ENCODE measurements around the gene AXL.
"Not testable (repeated sequence)": the region's sequence is repeated elsewhere in the genome, so short reads cannot be mapped to it uniquely, and the experiment has no call there.

Gene AXL

DNA sequence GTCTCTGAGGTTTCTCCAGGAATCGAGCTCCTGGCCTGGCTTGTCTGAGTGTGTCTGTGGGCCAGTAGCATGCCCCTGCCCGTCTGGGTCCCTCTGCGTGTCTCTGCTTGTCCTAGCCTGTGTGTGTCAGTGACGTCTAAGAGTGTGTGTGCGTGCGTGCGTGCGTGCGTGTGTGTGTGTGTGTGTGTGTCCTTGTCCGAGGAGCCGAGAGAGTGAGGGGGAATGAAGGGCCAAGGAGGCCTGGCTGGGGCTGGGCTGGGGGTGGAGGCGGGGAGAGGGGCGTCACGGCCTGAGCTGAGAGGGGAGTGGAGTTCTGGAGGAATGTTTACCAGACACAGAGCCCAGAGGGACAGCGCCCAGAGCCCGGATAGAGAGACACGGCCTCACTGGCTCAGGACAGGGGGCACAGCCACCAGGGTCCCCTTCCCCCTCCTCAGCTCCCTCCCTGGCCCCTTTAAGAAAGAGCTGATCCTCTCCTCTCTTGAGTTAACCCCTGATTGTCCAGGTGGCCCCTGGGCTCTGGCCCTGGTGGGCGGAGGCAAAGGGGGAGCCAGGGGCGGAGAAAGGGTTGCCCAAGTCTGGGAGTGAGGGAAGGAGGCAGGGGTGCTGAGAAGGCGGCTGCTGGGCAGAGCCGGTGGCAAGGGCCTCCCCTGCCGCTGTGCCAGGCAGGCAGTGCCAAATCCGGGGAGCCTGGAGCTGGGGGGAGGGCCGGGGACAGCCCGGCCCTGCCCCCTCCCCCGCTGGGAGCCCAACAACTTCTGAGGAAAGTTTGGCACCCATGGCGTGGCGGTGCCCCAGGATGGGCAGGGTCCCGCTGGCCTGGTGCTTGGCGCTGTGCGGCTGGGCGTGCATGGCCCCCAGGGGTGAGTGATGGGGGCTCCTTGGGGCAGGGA lies at the start of gene AXL:
Gene AXL (plus strand): TSS at position 609 of the 893 bp plus-strand sequence. CDS start 170 bp downstream, at position 779.
- peak; percentile 85 for DNase-seq (ENCODE audit: low spot score)

DNA sequence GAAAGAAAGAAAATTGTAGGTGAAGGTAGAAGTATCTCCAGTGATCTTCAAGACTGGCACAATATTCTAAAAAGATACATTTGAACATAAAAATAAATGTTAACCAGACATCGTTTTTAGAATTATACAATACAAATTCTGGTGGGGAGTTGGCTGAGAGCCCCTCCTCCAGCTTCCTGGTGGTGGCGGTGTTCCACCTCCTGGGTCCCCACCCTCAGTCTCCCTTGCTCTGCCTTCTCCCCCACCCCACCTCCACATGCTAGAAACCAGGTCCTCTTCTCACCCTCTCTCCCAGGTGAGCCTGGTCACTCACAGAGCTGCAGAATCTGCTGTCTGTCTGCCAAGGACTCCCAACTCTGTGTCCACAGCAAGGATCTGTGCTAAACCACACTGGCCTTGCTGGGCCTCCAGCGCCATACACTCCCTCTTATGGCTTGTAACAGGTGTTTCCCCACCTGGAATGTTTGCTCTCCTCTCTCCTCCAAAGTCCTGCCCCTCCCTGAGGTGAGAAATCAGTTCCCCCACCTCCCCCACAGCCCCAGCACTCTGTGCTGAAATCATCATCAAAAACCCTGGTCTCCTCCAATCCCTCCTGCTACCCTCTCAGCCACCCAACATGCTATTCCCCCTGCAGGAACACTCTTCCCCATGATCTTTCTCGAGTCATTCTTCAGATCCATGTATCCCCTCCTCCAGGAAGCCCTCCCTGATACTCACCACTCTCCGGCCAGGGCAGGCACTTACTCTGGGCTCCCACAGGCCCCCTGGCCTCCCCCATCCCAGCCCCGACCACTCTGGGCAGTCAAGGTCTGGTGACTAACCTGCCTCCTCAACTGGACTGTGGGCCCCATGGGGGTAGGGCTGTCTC lies 46.5 kb upstream of the AXL start:
- DNase-seq (ENCODE audit: low spot score): no peak

DNA sequence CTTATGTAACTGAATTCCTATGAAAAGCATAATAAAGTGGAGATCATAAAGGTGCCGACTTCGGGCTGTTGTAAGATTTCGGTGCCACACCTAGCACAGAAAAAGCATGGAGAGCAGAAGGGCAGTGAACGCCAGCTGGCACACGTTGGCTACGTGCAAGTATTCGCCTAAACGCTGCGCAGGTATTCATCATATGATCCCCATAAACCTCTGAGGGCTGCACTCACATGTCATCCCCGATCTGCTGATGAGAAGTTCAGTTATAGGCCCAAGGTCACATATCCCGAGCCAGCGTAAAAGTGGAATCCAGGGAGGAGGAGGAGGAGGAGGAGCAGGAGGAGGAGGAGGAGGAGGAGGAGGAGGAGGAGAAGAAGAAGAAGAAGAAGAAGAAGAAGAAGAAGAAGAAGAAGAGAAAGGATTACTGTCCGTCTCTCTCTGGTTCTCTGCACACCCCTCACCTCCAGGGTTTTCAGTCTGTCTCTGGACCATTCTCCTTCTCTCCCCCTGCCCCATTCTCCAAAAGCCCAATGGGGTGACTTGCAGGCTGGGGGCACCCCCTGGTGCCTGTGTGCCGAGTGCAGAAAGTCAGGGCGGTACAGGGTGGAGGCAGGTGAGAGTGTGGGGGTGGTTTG lies 44.6 kb upstream of the AXL start:
- DNase-seq (ENCODE audit: low spot score): no peak

DNA sequence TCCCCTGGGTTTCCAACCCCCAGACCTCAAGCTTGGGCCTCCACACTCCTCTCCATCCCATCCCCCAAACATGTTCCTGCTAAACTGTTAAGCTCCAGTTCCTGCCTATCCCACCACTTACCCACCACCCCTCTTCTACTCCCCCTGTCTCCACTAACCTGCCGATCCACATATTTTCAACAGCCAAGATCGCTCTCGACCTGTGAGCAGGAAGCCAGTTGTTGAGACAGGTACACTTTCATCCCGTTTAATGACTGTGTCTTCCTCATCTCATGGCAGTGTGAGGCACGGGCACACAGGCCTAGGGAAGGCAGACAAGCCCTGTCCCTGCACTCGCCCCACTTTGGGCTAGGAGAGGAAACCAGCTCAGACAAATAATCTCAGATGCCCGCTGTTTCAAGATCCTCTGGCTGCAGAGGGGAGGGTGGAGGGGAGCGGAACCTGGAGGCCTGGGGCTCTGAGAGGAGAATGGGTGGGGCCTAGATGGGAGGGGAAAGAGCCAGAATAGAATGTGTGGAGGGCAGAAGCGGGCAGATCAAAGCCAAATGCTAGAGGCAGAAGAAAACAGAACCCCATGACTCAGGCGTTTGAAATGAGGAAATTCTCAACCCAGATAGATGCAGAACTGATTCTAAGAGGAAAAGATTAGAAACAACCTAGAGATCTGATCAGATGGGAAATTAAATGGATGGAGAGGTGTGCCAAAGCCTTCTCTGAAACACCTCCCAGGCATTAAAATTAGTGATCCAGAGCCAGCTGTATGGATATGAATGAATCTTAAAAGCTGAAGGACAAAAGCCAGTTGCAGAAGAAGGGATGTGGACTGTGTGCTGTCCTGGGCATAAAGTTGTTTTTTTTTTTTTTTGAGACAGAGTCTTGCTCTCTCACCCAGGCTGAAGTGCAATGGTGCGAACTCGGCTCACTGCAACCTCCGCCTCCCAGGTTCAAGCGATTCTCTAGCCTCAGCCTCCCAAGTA lies 42.9 kb upstream of the AXL start:
- peak; percentile 93 for DNase-seq (ENCODE audit: low spot score)

DNA sequence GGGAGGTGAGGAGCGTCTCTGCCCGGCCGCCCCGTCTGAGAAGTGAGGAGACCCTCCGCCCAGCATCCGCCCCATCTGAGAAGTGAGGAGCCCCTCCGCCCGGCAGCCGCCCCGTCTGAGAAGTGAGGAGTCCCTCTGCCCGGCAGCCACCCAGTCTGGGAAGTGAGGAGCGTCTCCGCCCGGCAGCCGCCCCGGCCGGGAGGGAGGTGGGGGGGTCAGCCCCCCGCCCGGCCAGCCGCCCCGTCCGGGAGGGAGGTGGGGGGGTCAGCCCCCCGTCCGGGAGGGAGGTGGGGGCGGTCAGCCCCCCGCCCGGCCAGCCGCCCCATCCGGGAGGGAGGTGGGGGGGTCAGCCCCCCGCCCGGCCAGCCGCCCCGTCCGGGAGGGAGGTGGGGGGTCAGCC lies 38.9 kb upstream of the AXL start:
- DNase-seq (ENCODE audit: low spot score): not testable (repeated sequence)

DNA sequence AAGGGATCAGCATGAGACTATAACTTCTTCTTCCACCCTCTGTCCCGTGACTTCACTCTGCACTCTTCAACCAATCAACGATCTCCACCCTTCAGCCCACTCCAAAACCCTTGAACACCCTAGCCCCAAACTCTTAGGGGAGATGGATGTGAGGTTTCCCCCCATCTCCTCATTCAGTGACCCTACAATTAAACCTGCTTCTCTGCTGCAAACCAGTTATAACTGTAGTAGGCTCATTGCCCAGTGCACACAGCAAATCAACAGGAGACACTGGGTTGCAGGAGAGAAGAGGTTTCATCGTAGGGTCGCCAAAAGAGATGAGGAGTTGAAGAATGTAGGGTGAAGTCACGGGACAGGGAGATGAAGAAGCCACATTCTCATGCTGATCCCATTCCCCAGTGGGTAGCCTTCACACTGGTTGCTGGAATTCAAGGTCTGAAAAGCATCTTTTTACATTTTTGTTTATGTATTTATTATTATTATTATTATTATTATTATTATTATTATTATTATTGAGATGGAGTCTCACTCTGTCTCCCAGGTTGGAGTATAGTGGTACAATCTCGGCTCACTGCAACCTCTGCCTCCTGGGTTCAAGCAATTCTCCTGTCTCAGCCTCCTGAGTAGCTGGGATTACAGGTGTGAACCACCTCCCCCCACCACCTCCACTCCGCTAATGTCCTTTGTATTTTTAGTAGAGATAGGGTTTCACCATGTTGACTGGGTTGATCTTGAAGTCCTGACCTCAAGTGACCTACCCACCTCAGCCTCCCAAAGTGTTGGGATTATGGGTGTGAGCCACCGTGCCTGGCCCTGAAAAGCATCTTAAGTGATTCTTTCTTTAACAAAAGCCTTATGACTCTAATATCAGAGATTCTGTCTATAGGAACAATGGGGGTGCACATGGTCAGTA lies 31.8 kb upstream of the AXL start:
- no peak for DNase-seq (ENCODE audit: low spot score)

DNA sequence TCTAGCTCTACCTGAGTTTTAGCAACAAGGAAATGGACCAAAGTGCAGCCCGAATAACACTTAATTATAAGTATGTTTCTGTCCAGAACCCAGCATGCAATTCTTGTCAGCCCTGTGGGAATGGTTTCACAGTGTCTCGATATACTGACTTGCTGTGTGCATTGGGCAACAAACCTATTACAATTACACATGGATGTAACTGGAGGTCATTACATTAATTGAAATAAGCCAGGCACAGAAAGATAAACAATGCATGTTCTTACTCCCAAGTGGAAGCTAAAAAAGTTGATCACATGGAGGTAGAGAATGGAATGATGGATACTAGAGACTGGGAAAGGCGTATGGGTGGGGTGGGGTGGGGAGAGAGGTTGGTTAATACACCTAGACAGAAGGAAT lies 31.1 kb upstream of the AXL start:
- no peak for DNase-seq (ENCODE audit: low spot score)

DNA sequence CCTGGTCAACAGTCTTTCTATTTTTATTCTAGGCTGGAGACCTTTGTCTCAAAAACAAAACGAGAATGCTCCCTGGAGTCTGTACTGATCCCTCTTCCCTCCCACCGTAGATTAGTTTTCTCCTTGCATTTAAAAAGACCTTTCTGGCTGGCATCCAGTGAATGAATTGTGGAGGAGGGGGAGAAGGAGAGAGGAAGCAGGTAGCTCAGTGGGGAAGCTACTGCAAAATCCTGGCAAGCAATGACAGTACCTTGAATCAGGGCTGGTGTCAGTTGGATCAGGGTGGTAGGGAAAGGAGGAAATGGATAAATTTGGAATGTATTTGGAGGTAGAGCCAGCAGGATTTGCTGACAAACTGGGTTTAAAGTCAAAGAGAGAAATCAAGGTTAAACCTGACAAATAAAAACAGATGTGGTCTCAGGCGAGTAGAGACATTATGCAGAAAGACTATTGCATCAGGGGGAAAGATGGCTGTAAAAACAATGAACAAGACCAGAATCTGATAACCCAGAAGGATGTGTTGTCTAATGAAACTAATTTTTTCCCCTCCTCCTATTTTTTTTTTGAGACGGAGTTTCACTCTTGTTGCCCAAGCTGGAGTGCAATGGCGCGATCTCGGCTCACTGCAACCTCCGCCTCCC lies 29.5 kb upstream of the AXL start:
- DNase-seq (ENCODE audit: low spot score): no peak

DNA sequence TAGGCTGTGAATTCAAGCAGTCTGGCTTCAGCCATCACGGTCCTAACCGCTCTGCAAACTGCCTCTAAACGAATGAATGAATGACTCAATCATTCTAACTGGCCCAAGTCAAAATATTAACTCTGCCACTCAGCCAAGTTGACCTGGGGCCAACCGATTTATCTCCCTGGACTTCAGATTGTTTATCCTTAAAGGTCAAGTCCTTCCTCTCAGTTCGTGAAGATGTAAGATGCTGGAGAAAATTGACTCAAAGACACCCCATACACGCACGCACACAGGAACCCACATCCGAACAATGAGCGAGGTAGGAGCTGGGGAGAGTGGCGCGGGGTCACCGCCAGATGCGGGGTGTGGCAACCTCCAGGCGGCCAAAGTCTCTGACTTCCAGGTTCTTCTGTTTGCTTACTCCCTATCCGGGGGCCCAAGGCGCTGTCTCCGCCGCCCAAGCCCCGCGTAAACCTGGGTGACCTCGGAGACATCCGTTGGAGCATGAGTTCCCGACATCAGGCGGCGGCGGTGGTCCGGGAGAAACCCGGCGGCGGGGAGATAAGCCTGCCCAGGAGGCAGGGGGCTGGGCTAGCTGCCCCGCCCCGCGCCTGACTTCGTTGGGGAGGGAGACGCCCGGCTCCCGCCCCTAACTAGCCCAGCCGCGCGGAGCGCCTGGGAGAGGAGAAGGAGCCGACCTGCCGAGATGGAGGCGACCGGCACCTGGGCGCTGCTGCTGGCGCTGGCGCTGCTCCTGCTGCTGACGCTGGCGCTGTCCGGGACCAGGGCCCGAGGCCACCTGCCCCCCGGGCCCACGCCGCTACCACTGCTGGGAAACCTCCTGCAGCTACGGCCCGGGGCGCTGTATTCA lies 26.2 kb upstream of the AXL start, which contains the start of gene CYP2S1:
Gene CYP2S1 (plus strand): TSS at position 646 of the 856 bp plus-strand sequence. CDS start 46 bp downstream, at position 692.
- DNase-seq (ENCODE audit: low spot score): peak; percentile 70

DNA sequence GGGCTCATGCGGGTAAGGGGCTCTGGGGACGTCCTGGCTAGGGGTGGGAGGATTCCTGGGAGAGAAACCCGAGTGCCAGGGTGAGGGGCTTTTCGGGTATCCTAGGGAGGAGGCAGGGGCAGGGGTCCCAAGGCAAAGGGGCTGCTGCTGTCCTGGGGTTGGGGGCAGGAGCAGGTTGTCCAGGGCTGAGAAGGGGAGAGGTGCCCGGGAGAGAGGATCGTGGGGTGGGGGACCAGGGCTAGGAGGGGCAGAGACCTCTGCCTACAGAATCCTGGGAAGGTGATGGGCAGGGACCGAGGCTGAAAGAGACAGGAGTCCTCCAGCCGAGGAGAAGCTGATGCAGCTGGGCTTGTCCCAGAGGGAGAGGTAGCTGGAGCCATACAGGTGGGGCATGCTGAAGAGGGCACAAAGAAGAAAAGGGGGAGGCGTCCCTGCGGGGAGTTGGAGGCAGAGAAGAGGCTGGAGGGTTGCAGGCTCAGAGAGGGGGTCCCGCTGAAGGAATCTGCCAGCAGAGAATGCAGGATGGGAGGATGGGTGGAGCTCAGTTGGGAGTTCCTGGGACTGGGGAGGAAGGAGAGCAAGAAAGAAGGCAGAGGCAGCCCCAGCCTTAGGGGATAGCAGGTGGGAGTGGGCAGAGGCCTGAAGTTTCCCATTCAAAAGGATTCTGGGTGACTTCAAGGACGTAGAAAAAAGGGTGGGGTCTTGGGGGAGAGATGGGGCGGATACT lies 25.4 kb upstream of the AXL start:
- no peak for DNase-seq (ENCODE audit: low spot score)

DNA sequence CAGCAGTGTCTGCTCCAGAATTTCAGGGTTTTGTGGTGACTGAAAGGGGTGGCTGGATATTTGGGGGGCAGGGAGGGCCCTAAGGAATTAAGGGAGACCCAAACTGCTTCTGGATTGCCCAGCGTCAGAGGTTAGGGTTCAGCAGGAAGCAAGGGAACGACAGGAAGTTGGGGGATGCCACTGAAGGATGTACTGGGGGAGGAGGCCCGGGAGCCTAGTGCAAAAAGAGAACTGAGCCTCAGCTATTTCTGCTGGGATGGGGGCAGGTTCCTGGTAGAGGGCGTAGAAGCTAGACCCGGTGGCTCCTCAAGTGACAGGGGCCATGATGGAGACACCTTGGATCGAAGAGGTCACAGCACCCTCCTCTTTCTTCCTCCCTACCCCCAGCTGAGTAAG lies 24.9 kb upstream of the AXL start:
- no peak for DNase-seq (ENCODE audit: low spot score)

DNA sequence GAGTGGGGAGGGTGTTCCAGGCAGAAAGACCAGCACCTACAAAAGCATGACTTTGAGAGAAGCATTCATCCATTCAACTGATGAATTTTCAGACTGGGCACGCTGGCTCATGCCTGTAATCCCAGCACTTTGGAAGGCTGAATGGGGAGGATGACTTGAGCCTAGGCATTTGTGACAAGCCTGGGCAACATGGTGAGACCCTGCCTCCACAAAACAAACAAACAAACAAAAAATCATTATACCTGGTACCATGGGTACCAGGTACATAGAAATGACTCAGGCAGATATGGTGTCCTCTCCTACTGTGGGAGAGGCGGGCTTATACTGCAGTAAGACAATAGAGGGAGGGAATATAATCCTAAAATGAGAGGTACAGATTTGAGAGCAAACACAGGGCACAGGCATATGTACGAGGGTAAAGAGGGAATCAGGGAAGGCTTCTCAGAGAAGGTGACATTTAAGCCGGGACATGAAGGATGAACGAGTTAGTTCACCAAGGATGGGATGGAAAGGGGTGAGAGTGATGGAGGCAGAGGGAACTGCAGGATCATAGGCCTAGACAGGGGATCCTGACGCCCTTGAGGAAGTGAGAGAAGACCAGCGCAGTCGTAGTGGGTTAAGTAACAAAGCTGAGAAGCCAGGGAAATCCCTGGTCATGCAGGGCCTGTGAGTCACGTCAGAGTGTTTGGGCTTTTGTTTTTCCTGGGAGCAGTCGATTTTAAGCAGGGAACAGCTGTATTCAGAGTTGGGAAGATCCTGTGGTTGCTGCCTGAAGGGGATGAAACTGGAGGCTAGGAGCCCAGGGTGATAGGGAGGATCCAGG lies 23.1 kb upstream of the AXL start:
- peak; percentile 73 for DNase-seq (ENCODE audit: low spot score)

DNA sequence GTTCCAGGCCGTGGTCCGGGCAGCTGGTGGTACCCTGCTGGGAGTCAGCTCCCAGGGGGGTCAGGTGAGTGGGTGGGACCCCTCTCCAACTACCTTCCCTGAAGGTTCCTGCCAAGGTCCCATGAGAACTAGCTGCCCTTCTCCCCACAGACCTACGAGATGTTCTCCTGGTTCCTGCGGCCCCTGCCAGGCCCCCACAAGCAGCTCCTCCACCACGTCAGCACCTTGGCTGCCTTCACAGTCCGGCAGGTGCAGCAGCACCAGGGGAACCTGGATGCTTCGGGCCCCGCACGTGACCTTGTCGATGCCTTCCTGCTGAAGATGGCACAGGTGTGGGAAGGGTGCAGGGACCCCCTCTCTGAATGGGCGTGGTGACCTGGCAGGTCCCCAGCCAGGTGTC lies 20.5 kb upstream of the AXL start:
- no peak for DNase-seq (ENCODE audit: low spot score)

DNA sequence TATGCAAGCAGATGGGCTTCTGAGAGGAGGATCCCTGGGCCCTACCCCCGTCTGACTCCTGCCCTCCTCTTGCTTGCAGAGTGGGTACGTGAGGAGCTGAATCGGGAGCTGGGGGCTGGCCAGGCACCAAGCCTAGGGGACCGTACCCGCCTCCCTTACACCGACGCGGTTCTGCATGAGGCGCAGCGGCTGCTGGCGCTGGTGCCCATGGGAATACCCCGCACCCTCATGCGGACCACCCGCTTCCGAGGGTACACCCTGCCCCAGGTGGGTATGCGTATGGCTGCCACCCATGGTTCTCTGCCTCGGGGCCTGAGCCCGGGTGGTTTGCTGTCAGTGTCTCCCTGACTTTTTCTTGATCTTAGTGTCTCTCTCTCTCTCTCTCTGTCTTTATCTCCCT lies 15.7 kb upstream of the AXL start:
- DNase-seq (ENCODE audit: low spot score): no peak

DNA sequence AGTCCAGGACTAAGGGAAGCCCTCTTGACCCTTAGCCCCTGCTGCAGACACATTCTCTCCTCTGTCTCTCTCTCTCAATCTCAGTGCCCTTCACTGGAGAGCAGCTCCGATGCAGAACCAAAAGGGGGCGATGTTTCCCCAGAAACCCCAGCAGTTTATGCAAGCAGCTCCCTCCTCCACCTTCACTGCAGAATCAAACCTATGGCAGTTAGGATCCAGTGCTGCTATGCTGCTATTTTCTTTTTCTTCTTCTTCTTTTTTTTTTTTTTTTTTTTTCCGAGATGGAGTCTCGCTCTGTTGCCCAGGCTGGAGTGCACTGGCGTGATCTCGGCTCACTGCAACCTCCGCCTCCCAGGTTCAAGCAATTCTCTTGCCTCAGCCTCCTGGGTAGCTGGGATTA lies 14.7 kb upstream of the AXL start:
- peak; percentile 84 for DNase-seq (ENCODE audit: low spot score)

DNA sequence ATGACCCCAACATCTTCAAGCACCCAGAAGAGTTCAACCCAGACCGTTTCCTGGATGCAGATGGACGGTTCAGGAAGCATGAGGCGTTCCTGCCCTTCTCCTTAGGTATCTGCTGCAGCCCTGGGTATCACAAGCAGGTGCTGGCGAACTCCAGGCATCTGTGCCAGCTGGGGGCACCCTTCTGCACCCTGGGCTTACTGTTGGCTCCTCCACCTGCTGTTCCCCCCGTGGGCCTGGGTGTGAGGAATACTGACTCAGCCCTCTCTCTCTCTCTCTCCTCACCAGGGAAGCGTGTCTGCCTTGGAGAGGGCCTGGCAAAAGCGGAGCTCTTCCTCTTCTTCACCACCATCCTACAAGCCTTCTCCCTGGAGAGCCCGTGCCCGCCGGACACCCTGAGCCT lies 13.0 kb upstream of the AXL start:
- DNase-seq (ENCODE audit: low spot score): no peak

DNA sequence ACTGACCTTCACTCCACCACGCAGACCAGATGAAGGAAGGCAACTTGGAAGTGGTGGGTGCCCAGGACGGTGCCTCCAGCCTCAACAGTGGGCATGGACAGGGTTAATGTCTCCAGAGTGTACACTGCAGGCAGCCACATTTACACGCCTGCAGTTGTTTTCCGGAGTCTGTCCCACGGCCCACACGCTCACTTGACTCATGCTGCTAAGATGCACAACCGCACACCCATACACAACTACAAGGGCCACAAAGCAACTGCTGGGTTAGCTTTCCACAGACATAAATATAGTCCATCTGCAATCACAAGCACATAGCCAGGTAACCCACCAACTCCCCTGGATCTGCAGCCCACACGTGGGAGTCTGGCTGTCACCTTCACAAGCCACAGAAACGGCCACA lies 12.6 kb upstream of the AXL start:
- DNase-seq (ENCODE audit: low spot score): no peak
